Naive thymus-derived CD4-positive, alpha-beta T cell (primary cell): ENCODE data around the gene PRKACA. TPM values are rescaled to one million over a fixed set of nuclear protein-coding genes. Genes with fewer than 3 reads are reported as not detected.

Source experiments
- ATAC-seq: fragments of 150-1000 bp; cut with Tn5 transposase; 2 replicates; pipeline ENCODE4 v1.10.0; 2021; ENCODE audit warnings: mild to moderate bottlenecking, moderate library complexity
- CTCF ChIA-PET: fragments of 350-600 bp; sonication (Branson Sonifier 250); formaldehyde crosslinking; loops from one replicate; lab custom pipeline; 2021; ENCODE audit warnings: antibody characterized with exemption; lab: Charles Lee
- POLR2A ChIA-PET: fragments of 350-600 bp; sonication (Branson Sonifier 250); formaldehyde crosslinking; loops from one replicate; lab custom pipeline; 2021; ENCODE audit warnings: antibody characterized with exemption, inconsistent platforms; lab: Charles Lee
- DNase-seq, 9 donors: peaks; one replicate each; pipeline versions ENCODE4 v3.0.0 to v3.0.0-alpha.2; 2020 to 2022; ENCODE audit warnings: mixed read lengths in 1 of 9
- H3K27ac ChIP-seq: one replicate; pipeline ENCODE4 v1.7.0; 2013; ENCODE audit warnings: mild to moderate bottlenecking, low read depth, low read length, moderate library complexity
- H3K27me3 ChIP-seq, 2 donors: one replicate each; pipeline ENCODE4 v1.7.0; 2013; ENCODE audit warnings: low read length in 2 of 2, mild to moderate bottlenecking in 2 of 2, moderate library complexity in 2 of 2; ENCODE audit not compliant: control insufficient read depth in 2 of 2, insufficient read depth in 2 of 2
- H3K36me3 ChIP-seq, 3 experiments: 1 replicate in 2 of 3; 2 replicates in 1 of 3; pipeline ENCODE4 v1.7.0; 2013; ENCODE audit warnings: low read length in 3 of 3, mild to moderate bottlenecking in 3 of 3, moderate library complexity in 1 of 3; ENCODE audit not compliant: insufficient read depth in 3 of 3, control insufficient read depth in 2 of 3
- H3K4me1 ChIP-seq, 2 donors: one replicate each; pipeline ENCODE4 v1.7.0; 2013; ENCODE audit warnings: low read length in 2 of 2, mild to moderate bottlenecking in 2 of 2, moderate library complexity in 1 of 2; ENCODE audit not compliant: control insufficient read depth in 2 of 2, insufficient read depth in 2 of 2
- H3K4me3 ChIP-seq: 2 replicates; pipeline ENCODE4 v1.7.0; 2013; ENCODE audit warnings: mild to moderate bottlenecking, low read length
- H3K9me3 ChIP-seq, 3 experiments: 1 replicate in 2 of 3; 2 replicates in 1 of 3; pipeline ENCODE4 v1.7.0; 2013; ENCODE audit warnings: low read length in 3 of 3; ENCODE audit not compliant: control insufficient read depth in 2 of 3
- H3K27ac Mint-ChIP-seq, 9 donors: one replicate each; pipeline ENCODE4 v1.8.0; 2020 to 2022; ENCODE audit warnings: mixed read lengths in 9 of 9, mild to moderate bottlenecking in 8 of 9, moderate library complexity in 5 of 9, inconsistent platforms in 2 of 9
- H3K27me3 Mint-ChIP-seq, 5 donors: one replicate each; pipeline ENCODE4 v1.8.0; 2021 to 2022; ENCODE audit warnings: mixed read lengths in 5 of 5, mild to moderate bottlenecking in 1 of 5
- H3K36me3 Mint-ChIP-seq, 5 donors: one replicate each; pipeline ENCODE4 v1.8.0; 2020 to 2022; ENCODE audit warnings: mixed read lengths in 5 of 5, mild to moderate bottlenecking in 3 of 5, inconsistent platforms in 1 of 5
- H3K4me1 Mint-ChIP-seq, 7 donors: one replicate each; pipeline ENCODE4 v1.8.0; 2020 to 2022; ENCODE audit warnings: mixed read lengths in 7 of 7, mild to moderate bottlenecking in 3 of 7, inconsistent platforms in 1 of 7
- H3K4me3 Mint-ChIP-seq, 10 donors: one replicate each; pipeline ENCODE4 v1.8.0; 2020 to 2022; ENCODE audit warnings: mild to moderate bottlenecking in 10 of 10, mixed read lengths in 10 of 10, moderate library complexity in 6 of 10, inconsistent platforms in 2 of 10
- H3K9me3 Mint-ChIP-seq, 11 donors: one replicate each; pipeline ENCODE4 v1.8.0; 2020 to 2022; ENCODE audit warnings: mixed read lengths in 11 of 11, mild to moderate bottlenecking in 4 of 11, inconsistent platforms in 1 of 11, moderate library complexity in 1 of 11
- intact Hi-C, 2 donors: fragments of 100-400 bp; cut with micrococcal nuclease; formaldehyde crosslinking; loops; one replicate each; pipeline ENCODE4 v1.15.1; 2023
- polyA plus RNA-seq, 2 donors: library from polyadenylated mRNA; unstranded; fragments of 300-500 nt; fragmentation: Illumina TruSeq; gene quantifications; one replicate each; pipeline ENCODE4 v1.2.3, GENCODE V29; 2021
- total RNA-seq, 6 experiments: library from RNA in 5 of 6; stranded (reverse) in 5 of 6; gene quantifications; 1 replicate in 5 of 6; 2 replicates in 1 of 6; pipeline ENCODE4 v1.2.3 and lab custom pipeline; 2021 to 2026

PRKACA gene
- total and polyA plus RNA-seq, 7 experiments from 2014 or later = 1.9 to 101 (median 48.4) TPM

- peaks cover 15 to 56% of the 10 kb centered on the region in 2 donors for H3K4me1 ChIP-seq
- H3K36me3 ChIP-seq = no peaks in the 10 kb centered on the region
- peak overlapping the region in 4 of 9 donors; percentile 38 to 52 (median 40) for H3K27ac Mint-ChIP-seq
- H3K36me3 Mint-ChIP-seq = no peaks in the 10 kb centered on the region
- H3K4me3 ChIP-seq = no peak overlapping the region
- POLR2A ChIA-PET = interaction anchor here (1.2 kb wide), 2 partner anchors 34 to 38 kb away, joined by 3 to 4 read pairs; no protein-coding TSS in a partner anchor
- no peak overlapping the region for H3K27ac ChIP-seq
- H3K9me3 ChIP-seq = no peaks in the 10 kb centered on the region
- no peaks in the 10 kb centered on the region for H3K27me3 Mint-ChIP-seq
- H3K4me1 Mint-ChIP-seq = peaks cover 22 to 70% (median 63%) of the 10 kb centered on the region in 7 donors
- H3K9me3 Mint-ChIP-seq = peaks cover 0 to 2% (median 0%) of the 10 kb centered on the region in 11 donors
- no peaks in the 10 kb centered on the region for H3K27me3 ChIP-seq
- ATAC-seq (no peak), DNase-seq (peak in 4 of 9 donors; percentile 15 to 59 (median 32))
- intact Hi-C loops = no loop called here
- H3K4me3 Mint-ChIP-seq = peak overlapping the region in 4 of 10 donors; percentile 9 to 61 (median 22)
- CTCF ChIA-PET = interaction anchor here (0.9 to 2.6 kb wide), 3 partner anchors 9 to 37 kb away, joined by 6 to 10 read pairs (median 6); partner anchors contain the start of gene ASF1B
Measured at GRCh38 chr19:14113762-14114414, 3.7 kb downstream of the PRKACA start.

GRCh38 chr19:14112809-14113385 is 4.7 kb downstream of the PRKACA start:
- no peak overlapping the region for H3K27ac ChIP-seq
- Mint-ChIP-seq H3K27me3 (no peaks in the 10 kb centered on the region), H3K4me1 (peaks cover 16 to 64% (median 57%) of the 10 kb centered on the region in 7 donors), H3K9me3 (peaks cover 0 to 2% (median 0%) of the 10 kb centered on the region in 11 donors), H3K27ac (peak overlapping the region in 7 of 9 donors; percentile 4 to 73 (median 28)), H3K36me3 (no peaks in the 10 kb centered on the region), H3K4me3 (peak overlapping the region in 3 of 10 donors; percentile 16 to 47 (median 33))
- intact Hi-C loops = no loop called here
- no peaks in the 10 kb centered on the region for H3K27me3 ChIP-seq
- ChIA-PET CTCF (interaction anchor here (0.7 to 1.3 kb wide), 4 partner anchors 8 to 383 kb away, joined by 3 to 6 read pairs (median 4); partner anchors contain the start of gene ASF1B), POLR2A (interaction anchor here (1.2 kb wide), 1 partner anchor 33 kb away, joined by 3 read pairs; no protein-coding TSS in a partner anchor)
- peaks cover 9 to 50% of the 10 kb centered on the region in 2 donors for H3K4me1 ChIP-seq
- H3K9me3 ChIP-seq = no peaks in the 10 kb centered on the region
- ATAC-seq = no peak
- no peak overlapping the region for H3K4me3 ChIP-seq
- no peak for DNase-seq
- no peaks in the 10 kb centered on the region for H3K36me3 ChIP-seq

DNA sequence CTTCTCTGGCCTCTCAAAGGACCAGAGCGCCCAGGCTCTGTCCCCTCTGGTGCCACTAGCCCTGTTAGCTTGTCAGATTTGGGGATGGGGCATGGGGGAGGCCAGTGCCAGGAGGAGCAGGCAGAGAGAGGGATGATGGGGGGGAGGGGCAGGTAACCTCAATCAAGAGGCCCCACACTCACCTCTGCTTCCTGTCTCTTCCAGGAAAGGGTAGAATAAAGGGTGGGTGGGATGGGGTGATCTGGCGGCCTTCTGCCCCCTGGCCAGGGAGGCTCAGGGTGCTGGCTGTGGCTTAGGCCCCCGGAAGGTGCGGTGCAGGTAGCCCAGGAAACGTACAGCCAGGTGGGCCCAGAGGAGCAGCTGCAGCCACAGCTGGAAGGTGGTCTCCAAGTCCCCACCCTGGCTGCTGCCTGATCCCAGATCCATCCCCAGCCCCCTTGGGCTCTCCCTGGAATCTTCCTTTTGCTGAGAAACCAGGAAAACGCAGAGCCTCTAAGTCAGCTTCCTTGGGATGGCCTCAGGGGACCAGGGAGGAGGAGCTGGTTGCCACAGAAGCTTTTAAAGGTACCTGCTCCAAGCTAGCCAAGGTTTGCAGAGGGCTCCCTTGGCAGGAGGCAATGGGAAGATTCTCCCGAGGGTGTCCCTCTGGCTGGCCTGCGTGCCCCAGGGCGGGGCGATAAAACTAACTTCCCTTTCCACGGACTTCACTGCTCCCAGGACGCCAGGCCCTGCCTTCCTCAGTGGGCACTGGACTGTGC is 5.3 kb downstream of the PRKACA start:
- peaks cover 0 to 2% (median 0%) of the 10 kb centered on the region in 5 donors for H3K36me3 Mint-ChIP-seq
- peaks cover 16 to 63% (median 57%) of the 10 kb centered on the region in 7 donors for H3K4me1 Mint-ChIP-seq
- intact Hi-C loops = no loop called here
- H3K27me3 Mint-ChIP-seq = no peaks in the 10 kb centered on the region
- H3K9me3 Mint-ChIP-seq = no peaks in the 10 kb centered on the region
- no peak overlapping the region for H3K27ac ChIP-seq
- H3K9me3 ChIP-seq = no peaks in the 10 kb centered on the region
- peak overlapping the region in 3 of 10 donors; percentile 16 to 47 (median 41) for H3K4me3 Mint-ChIP-seq
- peaks cover 0 to 5% (median 0%) of the 10 kb centered on the region in 3 experiments for H3K36me3 ChIP-seq
- peaks cover 9 to 50% of the 10 kb centered on the region in 2 donors for H3K4me1 ChIP-seq
- ATAC-seq (no peak), DNase-seq (no peak)
- H3K27ac Mint-ChIP-seq = peak overlapping the region in 7 of 9 donors; percentile 4 to 52 (median 31)
- no peaks in the 10 kb centered on the region for H3K27me3 ChIP-seq
- ChIA-PET POLR2A (no interaction called here), CTCF (interaction anchor here (1.0 kb wide), 1 partner anchor 25 kb away, joined by 3 read pairs; the partner anchor contains the start of gene ASF1B)
- H3K4me3 ChIP-seq = no peak overlapping the region

DNA sequence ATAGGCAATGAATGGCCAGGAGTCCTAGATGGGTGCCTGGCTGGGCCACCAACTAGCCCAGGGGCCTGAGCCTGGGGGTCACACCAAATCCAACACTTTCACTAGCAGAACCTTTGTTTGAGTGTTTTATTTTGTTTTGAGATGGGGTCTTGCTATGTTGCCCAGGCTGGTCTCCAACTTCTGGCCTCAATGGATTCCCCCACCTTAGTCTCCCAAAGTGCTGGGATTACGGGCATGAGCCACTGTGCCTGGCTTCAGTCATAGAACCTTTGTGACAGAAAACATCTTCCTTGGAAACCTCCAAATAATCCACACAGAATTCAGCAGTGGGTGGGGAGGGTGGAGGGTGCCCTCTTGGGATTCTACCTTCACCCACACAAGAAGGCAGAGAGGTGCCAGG is 6.1 kb downstream of the PRKACA start:
- ChIA-PET POLR2A (no interaction called here), CTCF (no interaction called here)
- peaks cover 0 to 3% (median 0%) of the 10 kb centered on the region in 5 donors for H3K36me3 Mint-ChIP-seq
- no peak for DNase-seq
- H3K4me1 ChIP-seq = peaks cover 3 to 47% of the 10 kb centered on the region in 2 donors
- peak overlapping the region in 7 of 9 donors; percentile 17 to 76 (median 47) for H3K27ac Mint-ChIP-seq
- no peaks in the 10 kb centered on the region for H3K9me3 ChIP-seq
- H3K4me3 ChIP-seq = no peak overlapping the region
- no peak for ATAC-seq
- H3K9me3 Mint-ChIP-seq = no peaks in the 10 kb centered on the region
- H3K27me3 ChIP-seq = no peaks in the 10 kb centered on the region
- H3K27me3 Mint-ChIP-seq = no peaks in the 10 kb centered on the region
- no peak overlapping the region for H3K27ac ChIP-seq
- H3K36me3 ChIP-seq = peaks cover 0 to 11% (median 0%) of the 10 kb centered on the region in 3 experiments
- H3K4me3 Mint-ChIP-seq = peak overlapping the region in 1 of 10 donors; percentile 41
- intact Hi-C loops = no loop called here
- peaks cover 12 to 57% (median 53%) of the 10 kb centered on the region in 7 donors for H3K4me1 Mint-ChIP-seq

DNA sequence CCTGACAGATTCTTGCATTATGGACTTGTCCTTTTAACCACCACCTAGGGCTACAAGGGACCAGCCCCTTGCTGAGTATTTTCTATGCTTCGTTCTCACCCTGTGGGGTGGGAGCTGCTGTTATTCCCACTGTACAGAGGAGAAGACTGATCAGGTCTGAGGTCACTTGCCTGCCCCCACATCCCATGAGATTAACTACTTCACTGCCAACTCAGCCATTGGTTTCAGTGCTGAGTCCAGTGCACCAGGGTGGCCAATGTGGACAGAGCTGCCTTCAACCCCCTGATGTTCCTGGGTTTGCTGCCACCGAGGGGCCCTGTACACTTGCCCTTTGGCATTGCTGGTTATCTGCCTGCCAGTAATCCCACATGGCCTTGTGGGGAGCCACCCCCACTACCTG is 6.9 kb downstream of the PRKACA start:
- Histone ChIP-seq H3K4me3 (no peak overlapping the region), H3K27me3 (no peaks in the 10 kb centered on the region), H3K36me3 (peaks cover 0 to 19% (median 0%) of the 10 kb centered on the region in 3 experiments), H3K4me1 (peaks cover 0 to 38% of the 10 kb centered on the region in 2 donors), H3K27ac (no peak overlapping the region), H3K9me3 (no peaks in the 10 kb centered on the region)
- ATAC-seq (no peak), DNase-seq (no peak)
- Mint-ChIP-seq H3K9me3 (no peaks in the 10 kb centered on the region), H3K4me1 (peaks cover 5 to 49% (median 44%) of the 10 kb centered on the region in 7 donors), H3K27ac (peak overlapping the region in 8 of 9 donors; percentile 9 to 63 (median 33)), H3K36me3 (peaks cover 0 to 3% (median 0%) of the 10 kb centered on the region in 5 donors), H3K27me3 (no peaks in the 10 kb centered on the region), H3K4me3 (no peak overlapping the region)
- intact Hi-C loops = no loop called here
- CTCF ChIA-PET = interaction anchor here (0.7 kb wide), 1 partner anchor 8 kb away, joined by 4 read pairs; no protein-coding TSS in a partner anchor
- POLR2A ChIA-PET = interaction anchor here (0.5 to 0.9 kb wide), 4 partner anchors 14 to 1394 kb away, joined by 3 to 4 read pairs (median 3); no protein-coding TSS in a partner anchor
